GM18502 (cell line): Measurements from ENCODE around the gene PKP4.

Experiments
- ATAC-seq: cut with Tn5 transposase; IDR thresholded peaks from one replicate; pipeline ENCODE4 v1.9.1; 2021; ENCODE audit warnings: mild to moderate bottlenecking; ENCODE audit not compliant: unreplicated experiment, poor library complexity

Gene PKP4

DNA sequence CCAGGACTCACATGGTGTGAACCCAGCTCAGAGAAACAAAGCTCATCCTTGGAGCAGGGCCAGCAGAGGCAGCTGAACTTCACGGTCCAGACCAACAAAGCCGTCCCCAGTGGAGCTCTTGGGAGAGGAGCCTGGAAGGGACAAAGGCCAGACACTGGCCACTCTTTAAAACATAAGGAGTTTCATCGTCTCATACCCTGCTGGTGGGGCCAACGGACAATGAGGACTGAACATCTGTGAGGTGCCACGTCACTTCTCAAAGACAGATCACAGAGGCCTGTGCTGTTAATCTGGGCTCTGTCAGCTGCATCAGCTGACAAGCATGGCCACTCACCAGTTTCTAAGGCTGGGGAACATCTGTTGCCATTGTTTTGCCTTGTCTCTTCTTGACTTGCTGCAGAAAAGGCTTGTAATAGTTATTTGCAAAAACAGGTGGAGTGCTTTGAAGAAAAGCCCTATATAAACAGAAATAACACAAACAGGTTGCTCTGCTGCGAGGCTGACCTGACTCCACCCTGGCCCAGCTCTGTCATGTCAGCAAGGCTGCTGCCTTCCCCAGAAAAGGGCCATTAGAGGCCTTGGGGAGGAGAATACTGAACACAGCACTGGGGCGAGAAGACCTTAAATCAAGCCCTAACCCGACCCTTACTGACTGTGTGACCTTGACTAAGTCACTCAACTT is 270.3 kb downstream of the PKP4 start:
- no peak for ATAC-seq

- ATAC-seq: no peak
These were observed 271.7 kb downstream of the PKP4 start for GRCh38 chr2:158728422-158728821.

DNA sequence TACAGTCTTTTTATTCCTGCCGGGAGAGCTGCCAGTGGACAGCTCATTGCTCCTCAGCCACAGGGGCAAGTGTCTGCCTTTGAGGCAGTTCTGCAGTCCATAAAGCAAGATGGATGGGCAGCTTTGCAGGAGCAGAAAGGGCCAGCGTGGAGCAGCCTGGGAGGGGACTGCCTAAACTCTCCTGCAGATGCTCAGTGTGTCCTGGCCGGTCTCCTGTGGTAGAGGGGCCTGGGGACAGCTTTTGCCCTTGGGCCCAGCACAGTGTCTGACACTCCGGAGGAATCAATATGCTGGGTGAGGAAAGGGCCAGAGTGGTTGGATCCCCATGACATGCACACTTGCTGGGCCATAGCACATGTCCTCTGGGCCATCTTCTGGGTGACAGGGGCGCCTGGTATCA is 272.7 kb downstream of the PKP4 start:
- ATAC-seq: no peak

- ATAC-seq: no peak
These were observed 273.3 kb downstream of the PKP4 start for GRCh38 chr2:158729873-158730620.

GRCh38 chr2:158730621-158731140 is 273.9 kb downstream of the PKP4 start:
- ATAC-seq: no peak

- no peak for ATAC-seq
These were observed 274.6 kb downstream of the PKP4 start for GRCh38 chr2:158731386-158731785.
